ENCODE data around the gene GBF1.

Gene GBF1

GRCh38 chr10:102424916-102425315 lies 179.6 kb downstream of the GBF1 start:
- no peak for DNase-seq

DNA sequence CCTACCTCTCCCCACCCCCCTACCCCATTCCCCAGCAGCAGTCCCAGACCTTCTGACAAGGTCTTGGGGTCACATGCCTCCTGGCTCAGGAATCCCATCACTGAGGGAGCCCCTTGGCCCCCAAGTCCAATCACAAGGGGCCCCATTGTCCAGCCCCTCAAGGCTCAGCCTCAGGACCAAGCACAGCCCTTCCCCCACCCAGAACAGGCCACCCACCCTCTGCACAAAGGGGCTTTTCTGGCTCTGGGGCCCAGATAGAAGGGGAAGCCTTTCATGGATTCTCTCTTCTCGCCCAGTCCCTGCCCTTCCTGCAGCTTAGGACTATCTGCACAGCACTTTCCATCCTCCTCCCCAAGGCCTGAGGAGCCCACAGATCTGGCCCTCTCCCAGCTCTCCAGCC lies 180.1 kb downstream of the GBF1 start:
- DNase-seq, result no peak

- no peak for DNase-seq
These were observed 181.5 kb downstream of the GBF1 start for GRCh38 chr10:102426803-102427287.

DNA sequence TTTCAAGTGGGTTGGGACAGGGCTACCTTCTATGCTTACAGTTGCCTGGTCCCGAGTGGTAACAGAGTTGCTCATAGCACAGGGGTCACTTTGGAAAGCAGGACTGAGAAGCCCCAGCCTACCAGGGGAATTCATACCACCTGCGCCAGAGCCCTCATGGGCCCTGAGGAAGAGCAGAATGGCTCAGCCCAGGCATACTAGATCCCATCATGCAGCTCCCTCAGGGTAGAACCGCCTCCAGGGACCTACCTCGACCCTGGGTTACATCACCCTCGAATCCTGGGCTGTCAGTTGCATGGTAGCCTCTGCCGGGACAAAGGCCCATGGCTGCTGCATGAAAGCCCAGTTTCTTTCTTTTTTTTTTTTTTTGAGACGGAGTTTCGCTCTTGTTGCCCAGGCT lies 184.1 kb downstream of the GBF1 start:
- DNase-seq, result no peak

- DNase-seq, result no peak
These were observed 186.3 kb downstream of the GBF1 start for GRCh38 chr10:102431452-102432124.

All from activated CD4-positive, alpha-beta T cell treated with anti-CD3 and anti-CD28 coated beads, Interleukin-2, amount 50 U/mL, for 48 hours (primary cell).